Liver (tissue), 9 donors: ENCODE results near the gene DCDC2C. TPM values are rescaled to one million over a fixed set of nuclear protein-coding genes. Genes with fewer than 3 reads are reported as not detected.

ENCODE experiments used
- DNase-seq: peaks from one replicate; pipeline ENCODE4 v3.0.0-alpha.2; 2017; ENCODE audit warnings: low spot score
- H3K27ac ChIP-seq, 2 donors: one replicate each; pipeline ENCODE4 v1.7.0; 2013; ENCODE audit warnings: inconsistent platforms in 2 of 2, low read length in 2 of 2, control low read depth in 1 of 2, low read depth in 1 of 2, mild to moderate bottlenecking in 1 of 2
- H3K27me3 ChIP-seq, 4 donors: one replicate each; pipeline versions ENCODE4 v1.6.1 to v1.7.0; 2013; ENCODE audit warnings: low read length in 3 of 4, inconsistent platforms in 1 of 4, mild to moderate bottlenecking in 1 of 4, moderate library complexity in 1 of 4; ENCODE audit not compliant: control insufficient read depth in 4 of 4, insufficient read depth in 4 of 4
- H3K36me3 ChIP-seq, 4 donors: one replicate each; pipeline versions ENCODE4 v1.6.1 to v1.7.0; 2013; ENCODE audit warnings: low read length in 3 of 4, mild to moderate bottlenecking in 3 of 4, low read depth in 1 of 4, moderate library complexity in 1 of 4; ENCODE audit not compliant: control insufficient read depth in 4 of 4, insufficient read depth in 3 of 4
- H3K4me1 ChIP-seq, 4 donors: one replicate each; pipeline versions ENCODE4 v1.6.1 to v1.7.0; 2013; ENCODE audit warnings: low read length in 3 of 4, mild to moderate bottlenecking in 3 of 4, moderate library complexity in 1 of 4; ENCODE audit not compliant: control insufficient read depth in 4 of 4, insufficient read depth in 4 of 4
- H3K4me3 ChIP-seq, 3 donors: one replicate each; pipeline versions ENCODE4 v1.6.1 to v1.7.0; 2013; ENCODE audit warnings: low read length in 3 of 3, control low read depth in 1 of 3, low read depth in 1 of 3, mild to moderate bottlenecking in 1 of 3
- H3K9ac ChIP-seq, 2 donors: one replicate each; pipeline ENCODE4 v1.7.0; 2013; ENCODE audit warnings: low read length in 2 of 2, mild to moderate bottlenecking in 2 of 2, moderate library complexity in 2 of 2, control low read depth in 1 of 2, low read depth in 1 of 2
- H3K9me3 ChIP-seq, 4 donors: one replicate each; pipeline versions ENCODE4 v1.6.1 to v1.7.0; 2013; ENCODE audit warnings: low read length in 3 of 4; ENCODE audit not compliant: control insufficient read depth in 4 of 4
- ATF3 ChIP-seq: IDR thresholded peaks from 2 replicates; pipeline ENCODE4 v1.6.1; 2016; ENCODE audit warnings: antibody characterized with exemption
- CTCF ChIP-seq: fragments of 150-350 bp; IDR thresholded peaks from 2 replicates; pipeline ENCODE4 v1.5.1; 2017; ENCODE audit warnings: improper control_type of control experiment, low read depth, low read length; ENCODE audit not compliant: missing input control
- EGR1 ChIP-seq, 2 donors: IDR thresholded peaks; 2 replicates each; pipeline ENCODE4 v1.6.1; 2016 to 2018; ENCODE audit warnings: antibody characterized with exemption in 2 of 2, low read depth in 2 of 2
- FOXA1 ChIP-seq: IDR thresholded peaks from 2 replicates; pipeline ENCODE4 v1.6.1; 2016; ENCODE audit warnings: antibody characterized with exemption
- FOXA2 ChIP-seq: IDR thresholded peaks from 2 replicates; pipeline ENCODE4 v1.6.1; 2016; ENCODE audit warnings: antibody characterized with exemption
- GABPA ChIP-seq, 2 donors: IDR thresholded peaks in 1 of 2; conservative IDR thresholded peaks in 1 of 2; 2 replicates each; pipeline ENCODE4 v1.6.1; 2016; ENCODE audit warnings: antibody characterized with exemption in 2 of 2, mild to moderate bottlenecking in 1 of 2, moderate library complexity in 1 of 2
- HNF4A ChIP-seq, 2 donors: conservative IDR thresholded peaks; 2 replicates each; pipeline ENCODE4 v1.6.1; 2016; ENCODE audit warnings: antibody characterized with exemption in 2 of 2, mild to moderate bottlenecking in 2 of 2
- HNF4G ChIP-seq: IDR thresholded peaks from 2 replicates; pipeline ENCODE4 v1.6.1; 2016; ENCODE audit warnings: antibody characterized with exemption
- JUND ChIP-seq, 2 donors: IDR thresholded peaks; 2 replicates each; pipeline ENCODE4 v1.6.1; 2016; ENCODE audit warnings: antibody characterized with exemption in 2 of 2
- MAX ChIP-seq: IDR thresholded peaks from 2 replicates; pipeline ENCODE4 v1.6.1; 2016; ENCODE audit warnings: antibody characterized with exemption
- NR2F2 ChIP-seq: IDR thresholded peaks from 2 replicates; pipeline ENCODE4 v1.6.1; 2016; ENCODE audit warnings: antibody characterized with exemption
- RAD21 ChIP-seq, 2 donors: IDR thresholded peaks; 2 replicates each; pipeline ENCODE4 v1.6.1; 2016; ENCODE audit warnings: antibody characterized with exemption in 2 of 2, mild to moderate bottlenecking in 2 of 2
- REST ChIP-seq: IDR thresholded peaks from 2 replicates; pipeline ENCODE4 v1.6.1; 2016; ENCODE audit warnings: antibody characterized with exemption, mild to moderate bottlenecking
- RXRA ChIP-seq, 2 donors: IDR thresholded peaks; 2 replicates each; pipeline ENCODE4 v1.6.1; 2017 to 2018; ENCODE audit warnings: antibody characterized with exemption in 2 of 2, mild to moderate bottlenecking in 1 of 2
- SP1 ChIP-seq: IDR thresholded peaks from 2 replicates; pipeline ENCODE4 v1.6.1; 2018; ENCODE audit warnings: antibody characterized with exemption, mild to moderate bottlenecking
- TAF1 ChIP-seq: conservative IDR thresholded peaks from 2 replicates; pipeline ENCODE4 v1.6.1; 2016; ENCODE audit warnings: antibody characterized with exemption, mild to moderate bottlenecking
- YY1 ChIP-seq: IDR thresholded peaks from 2 replicates; pipeline ENCODE4 v1.6.1; 2016; ENCODE audit warnings: antibody characterized with exemption, mild to moderate bottlenecking
- ZBTB33 ChIP-seq: IDR thresholded peaks from 2 replicates; pipeline ENCODE4 v1.6.1; 2016; ENCODE audit warnings: antibody characterized with exemption
- WGBS: extraction: QIAGEN DNeasy Blood & Tissue Kit; methylation state at CpG from one replicate; pipeline ENCODE4 v1.1.7; 2013; 5-methylcytosine and 5-hydroxymethylcytosine counted together
- polyA plus RNA-seq, 2 donors: library from polyadenylated mRNA; stranded (reverse) in 1 of 2; unstranded in 1 of 2; fragments of 200-250 nt in 1 of 2; fragments of >200 nt in 1 of 2; fragmentation: Nextera tagmentation in 1 of 2; extraction: Ambion mirVana in 1 of 2; gene quantifications; one replicate each; pipeline versions ENCODE4 v1.2.1 to v1.2.3, GENCODE V29; 2013 to 2015
- total RNA-seq, 2 donors: library from RNA; depleted of rRNA; stranded (reverse); fragments of >200 nt; gene quantifications; one replicate each; pipeline ENCODE4 v1.2.3, GENCODE V29; 2014
- donor health status: healthy.
- donor health status: healthy.
- donor health status: healthy.
- donor health status: healthy.
- donor health status: healthy.

DCDC2C gene
- total and polyA plus RNA-seq, 4 donors: not detected

GRCh38 chr2:3806168-3806567, 102.8 kb downstream of the DCDC2C start:
- WGBS: 73% methylated on average over 10 of the region's 10 CpGs
- Histone ChIP-seq H3K4me3 (no peak overlapping the region), H3K9me3 (peaks cover 0 to 1% (median 0%) of the 10 kb centered on the region in 4 donors), H3K36me3 (no peaks in the 10 kb centered on the region), H3K9ac (no peak overlapping the region), H3K27ac (no peak overlapping the region), H3K27me3 (peaks cover 0 to 4% (median 0%) of the 10 kb centered on the region in 4 donors), H3K4me1 (no peaks in the 10 kb centered on the region)
- no peak for DNase-seq
- TF ChIP-seq ZBTB33 (no peak), TAF1 (no peak), REST (no peak), MAX (no peak), FOXA2 (no peak), HNF4A (conservative IDR thresholded peaks at IDR 0.05) (no peak), SP1 (no peak), HNF4G (no peak), FOXA1 (no peak), RAD21 (IDR thresholded peaks at IDR 0.05) (no peak)

- Histone ChIP-seq H3K9me3 (peaks cover 0 to 1% (median 0%) of the 10 kb centered on the region in 4 donors), H3K27ac (no peak overlapping the region), H3K9ac (no peak overlapping the region), H3K4me1 (no peaks in the 10 kb centered on the region), H3K27me3 (peaks cover 0 to 4% (median 0%) of the 10 kb centered on the region in 4 donors), H3K4me3 (no peak overlapping the region), H3K36me3 (no peaks in the 10 kb centered on the region)
- WGBS: 86% methylated on average over 7 of the region's 7 CpGs
- DNase-seq: no peak
- TF ChIP-seq ZBTB33 (no peak), REST (no peak), HNF4G (no peak), EGR1 (IDR thresholded peaks at IDR 0.05; ENCODE audit: low read depth in 2 of 2) (no peak), ATF3 (no peak), YY1 (no peak), MAX (no peak), NR2F2 (no peak), RAD21 (IDR thresholded peaks at IDR 0.05) (no peak), HNF4A (conservative IDR thresholded peaks at IDR 0.05) (no peak), FOXA1 (no peak), RXRA (IDR thresholded peaks at IDR 0.05) (no peak), FOXA2 (no peak), TAF1 (no peak), JUND (IDR thresholded peaks at IDR 0.05) (no peak), GABPA (IDR thresholded peaks at IDR 0.05 in 1 of 2, conservative IDR thresholded peaks at IDR 0.05 in 1 of 2) (no peak), CTCF (no peak)
These were observed 103.4 kb downstream of the DCDC2C start for GRCh38 chr2:3806730-3807129.
